ENCODE results near the gene SLAMF7.
A peak's percentile ranks its signal among the peaks of the same experiment; 100 is the strongest.
"Not testable (repeated sequence)": the region's sequence is repeated elsewhere in the genome, so short reads cannot be mapped to it uniquely, and the experiment has no call there.

SLAMF7 gene, protein sequence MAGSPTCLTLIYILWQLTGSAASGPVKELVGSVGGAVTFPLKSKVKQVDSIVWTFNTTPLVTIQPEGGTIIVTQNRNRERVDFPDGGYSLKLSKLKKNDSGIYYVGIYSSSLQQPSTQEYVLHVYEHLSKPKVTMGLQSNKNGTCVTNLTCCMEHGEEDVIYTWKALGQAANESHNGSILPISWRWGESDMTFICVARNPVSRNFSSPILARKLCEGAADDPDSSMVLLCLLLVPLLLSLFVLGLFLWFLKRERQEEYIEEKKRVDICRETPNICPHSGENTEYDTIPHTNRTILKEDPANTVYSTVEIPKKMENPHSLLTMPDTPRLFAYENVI

DNA sequence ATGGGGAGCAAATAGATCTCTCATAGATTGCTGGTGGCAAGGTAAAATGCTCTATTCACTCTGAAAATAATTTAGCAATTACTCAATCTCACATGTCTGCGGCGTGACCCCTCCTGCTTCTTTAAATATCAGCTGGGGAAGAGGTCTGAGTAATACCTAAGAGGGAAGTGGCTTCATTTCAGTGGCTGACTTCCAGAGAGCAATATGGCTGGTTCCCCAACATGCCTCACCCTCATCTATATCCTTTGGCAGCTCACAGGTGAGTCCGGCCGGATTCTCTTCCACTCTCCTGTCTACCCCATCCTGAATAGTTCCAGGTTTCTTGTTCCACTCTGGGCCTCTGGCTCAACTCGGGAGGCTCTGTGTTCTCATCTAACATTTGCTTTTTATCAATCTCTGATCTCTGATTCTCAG, at the start of gene SLAMF7:
SLAMF7 (plus strand) TSS at position 150 of the 414 bp plus-strand sequence; CDS start at position 205, 55 bp downstream.
- peak within 1 kb of the TSS; percentile 68 for H3K4me3 ChIP-seq (ENCODE audit: low read depth, low read length)
- peak; percentile 86 for DNase-seq (ENCODE audit: low read depth)
- TF ChIP-seq, protein P1, sequence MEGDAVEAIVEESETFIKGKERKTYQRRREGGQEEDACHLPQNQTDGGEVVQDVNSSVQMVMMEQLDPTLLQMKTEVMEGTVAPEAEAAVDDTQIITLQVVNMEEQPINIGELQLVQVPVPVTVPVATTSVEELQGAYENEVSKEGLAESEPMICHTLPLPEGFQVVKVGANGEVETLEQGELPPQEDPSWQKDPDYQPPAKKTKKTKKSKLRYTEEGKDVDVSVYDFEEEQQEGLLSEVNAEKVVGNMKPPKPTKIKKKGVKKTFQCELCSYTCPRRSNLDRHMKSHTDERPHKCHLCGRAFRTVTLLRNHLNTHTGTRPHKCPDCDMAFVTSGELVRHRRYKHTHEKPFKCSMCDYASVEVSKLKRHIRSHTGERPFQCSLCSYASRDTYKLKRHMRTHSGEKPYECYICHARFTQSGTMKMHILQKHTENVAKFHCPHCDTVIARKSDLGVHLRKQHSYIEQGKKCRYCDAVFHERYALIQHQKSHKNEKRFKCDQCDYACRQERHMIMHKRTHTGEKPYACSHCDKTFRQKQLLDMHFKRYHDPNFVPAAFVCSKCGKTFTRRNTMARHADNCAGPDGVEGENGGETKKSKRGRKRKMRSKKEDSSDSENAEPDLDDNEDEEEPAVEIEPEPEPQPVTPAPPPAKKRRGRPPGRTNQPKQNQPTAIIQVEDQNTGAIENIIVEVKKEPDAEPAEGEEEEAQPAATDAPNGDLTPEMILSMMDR (IDR thresholded peaks at IDR 0.05; ENCODE audit: insufficient read depth, low read depth, low read length, missing control alignments) = no peak

DNA sequence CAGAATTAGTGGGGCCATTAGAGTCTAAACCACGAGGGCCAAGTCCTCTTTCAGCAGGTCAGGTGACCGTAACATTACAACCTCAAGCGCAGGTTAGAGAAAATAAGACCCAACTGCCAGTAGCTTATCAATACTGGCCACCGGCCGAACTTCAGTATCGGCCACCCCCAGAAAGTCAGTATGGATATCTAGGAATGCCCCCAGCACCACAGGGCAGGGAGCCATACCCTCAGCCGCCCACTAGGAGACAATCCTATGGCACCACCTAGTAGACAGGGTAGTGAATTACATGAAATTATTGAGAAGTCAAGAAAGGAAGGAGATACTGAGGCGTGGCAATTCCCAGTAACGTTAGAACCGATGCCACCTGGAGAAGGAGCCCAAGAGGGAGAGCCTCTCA, 46.7 kb upstream of the SLAMF7 start:
- TF ChIP-seq, protein P1 (IDR thresholded peaks at IDR 0.05; ENCODE audit: insufficient read depth, low read depth, low read length, missing control alignments) = peak; percentile 20
- DNase-seq (ENCODE audit: low read depth); H3K4me3 ChIP-seq (ENCODE audit: low read depth, low read length): not testable (repeated sequence)

DNA sequence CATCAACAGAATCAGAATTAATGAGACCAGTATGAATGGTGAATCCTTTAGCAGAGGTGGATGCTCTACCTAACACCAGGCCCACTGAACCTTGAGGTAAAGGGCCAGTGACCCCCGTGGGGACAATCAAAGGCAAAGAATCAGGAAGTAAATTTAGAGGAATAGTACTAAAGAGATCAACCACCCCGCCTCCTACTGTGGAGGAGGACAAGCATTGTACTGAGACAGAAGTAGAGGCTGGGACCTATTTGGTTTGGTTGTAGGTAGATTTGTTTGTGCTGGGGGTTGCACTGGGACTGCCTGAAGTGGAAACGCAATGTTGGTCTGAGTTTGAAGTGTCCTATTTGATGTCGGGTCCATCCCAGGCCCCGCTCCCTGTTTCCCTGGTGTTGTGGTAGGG, 36.9 kb upstream of the SLAMF7 start:
- TF ChIP-seq, protein P1 (IDR thresholded peaks at IDR 0.05; ENCODE audit: insufficient read depth, low read depth, low read length, missing control alignments) = no peak
- DNase-seq (ENCODE audit: low read depth) = no peak
- H3K4me3 ChIP-seq (ENCODE audit: low read depth, low read length) = no peak overlapping the region

DNA sequence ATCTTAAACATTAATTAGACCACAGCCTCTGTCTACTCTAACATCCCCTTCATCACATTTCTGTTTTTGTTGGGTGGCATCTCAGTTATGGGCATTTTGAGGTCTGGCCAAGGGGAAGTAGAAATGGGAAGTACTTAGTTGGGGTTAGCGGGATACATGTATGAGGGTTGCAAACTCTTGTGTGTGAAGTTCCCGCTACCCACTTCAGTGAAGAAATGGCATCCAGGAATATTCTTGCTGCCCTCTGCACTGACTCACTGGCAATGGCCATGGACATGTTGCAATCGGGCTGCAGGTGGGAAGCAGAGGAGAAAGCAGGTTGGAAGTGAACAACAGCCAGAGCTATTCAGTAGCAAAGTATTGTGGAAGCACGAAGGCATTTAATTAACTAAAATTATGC, 34.8 kb upstream of the SLAMF7 start:
- H3K4me3 ChIP-seq (ENCODE audit: low read depth, low read length) = peak overlapping the region; percentile 97
- TF ChIP-seq, protein P1 (IDR thresholded peaks at IDR 0.05; ENCODE audit: insufficient read depth, low read depth, low read length, missing control alignments) = no peak
- no peak for DNase-seq (ENCODE audit: low read depth)

DNA sequence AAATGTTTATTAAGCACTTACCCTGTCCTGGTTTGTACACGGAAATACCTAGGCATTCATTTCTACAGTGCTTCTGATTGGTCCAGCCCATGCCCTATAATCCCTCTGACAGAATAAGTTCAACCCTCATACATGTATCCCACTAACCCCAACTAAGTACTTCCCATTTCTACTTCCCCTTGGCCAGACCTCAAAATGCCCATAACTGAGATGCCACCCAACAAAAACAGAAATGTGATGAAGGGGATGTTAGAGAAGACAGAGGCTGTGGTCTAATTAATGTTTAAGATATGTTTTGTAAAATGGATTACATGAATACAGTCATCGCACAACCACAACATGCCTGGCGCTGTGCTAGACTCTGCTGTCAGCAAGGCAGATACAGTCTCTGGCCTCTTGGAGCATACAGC, 33.8 kb upstream of the SLAMF7 start:
- peak; percentile 44 for DNase-seq (ENCODE audit: low read depth)

DNA sequence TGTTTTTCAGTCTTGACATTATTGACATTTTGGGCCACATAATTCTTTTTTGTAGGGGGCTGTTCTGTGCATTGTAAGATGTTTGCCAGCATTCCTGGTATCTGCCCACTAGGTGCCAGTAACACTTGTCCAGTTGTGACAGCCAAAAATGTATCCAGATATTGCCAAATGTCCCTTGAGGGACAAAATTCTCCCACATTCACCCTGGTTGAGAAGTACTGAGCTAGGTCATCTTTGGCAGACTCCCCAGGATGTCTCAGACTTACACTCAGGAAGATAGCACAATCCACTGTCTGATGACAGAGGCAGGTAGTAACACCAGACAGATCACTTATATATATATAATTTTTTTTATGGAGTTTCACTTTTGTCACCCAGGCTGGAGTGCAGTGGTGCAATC, 33.3 kb upstream of the SLAMF7 start:
- no peak for DNase-seq (ENCODE audit: low read depth)
- peak overlapping the region; percentile 97 for H3K4me3 ChIP-seq (ENCODE audit: low read depth, low read length)
- TF ChIP-seq, protein P1 (IDR thresholded peaks at IDR 0.05; ENCODE audit: insufficient read depth, low read depth, low read length, missing control alignments) = no peak

More for the DNA sequence above, 33.8 kb upstream of the SLAMF7 start:
- H3K4me3 ChIP-seq (ENCODE audit: low read depth, low read length) = peak overlapping the region; percentile 97

DNA sequence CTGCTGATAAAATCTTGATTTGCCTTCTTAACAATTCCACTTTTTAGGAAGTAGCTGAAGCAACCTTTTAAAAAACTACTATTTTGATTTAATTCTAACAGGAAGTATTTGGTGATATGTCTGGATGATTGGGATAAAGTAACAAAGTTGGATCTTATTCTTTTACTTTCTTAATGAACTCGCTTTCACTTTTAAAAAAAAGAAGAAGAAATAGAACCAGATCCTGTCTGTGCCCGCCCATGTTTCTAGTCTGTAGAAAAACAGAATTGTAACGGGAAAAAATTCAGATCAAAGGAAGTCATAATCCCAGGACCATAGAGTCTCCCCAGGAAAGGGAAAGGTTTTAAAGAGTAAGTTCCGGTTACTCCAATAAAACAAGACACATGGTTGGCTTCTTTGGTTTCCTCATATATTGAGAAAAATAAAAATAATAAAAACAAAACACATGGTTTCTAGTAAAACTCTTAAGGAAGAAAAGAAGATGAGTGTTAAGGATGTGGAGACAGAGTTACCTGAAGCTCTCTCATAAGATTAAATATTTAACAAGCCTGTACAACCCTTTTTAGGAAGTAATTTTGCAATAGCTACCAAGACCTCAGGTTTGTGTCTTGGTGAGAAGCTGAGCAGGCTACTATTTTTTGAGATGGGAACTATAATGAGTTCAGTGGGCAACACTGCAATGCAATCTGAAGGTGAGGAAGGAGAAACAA, 32.4 kb upstream of the SLAMF7 start:
- no peak for DNase-seq (ENCODE audit: low read depth)
- H3K4me3 ChIP-seq (ENCODE audit: low read depth, low read length) = peak overlapping the region; percentile 97
- TF ChIP-seq, protein P1 (IDR thresholded peaks at IDR 0.05; ENCODE audit: insufficient read depth, low read depth, low read length, missing control alignments) = no peak
